ENCODE results near the gene RBM47.
A peak's percentile ranks its signal among the peaks of the same experiment; 100 is the strongest.

The RBM47 gene

DNA sequence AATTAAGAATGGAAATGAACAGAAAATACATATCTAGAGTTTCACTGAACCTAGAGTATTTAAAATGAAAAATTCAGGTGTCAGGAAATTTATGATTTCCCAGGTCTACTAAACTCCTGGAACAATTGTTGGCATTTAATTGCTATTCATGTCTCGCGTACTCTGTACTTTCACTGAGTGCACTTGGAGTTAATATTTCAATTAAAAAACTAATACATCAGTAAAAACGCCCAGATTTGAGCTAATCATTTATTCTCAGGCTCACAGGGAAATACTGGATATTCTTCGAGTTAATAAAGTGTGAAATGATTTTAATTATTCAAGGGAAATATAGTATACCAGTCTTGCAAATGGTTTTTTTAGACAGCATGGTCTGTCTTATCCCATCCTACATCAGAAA lies 168.6 kb downstream of the RBM47 start:
- DNase-seq (ENCODE audit: low read depth), result no peak

DNA sequence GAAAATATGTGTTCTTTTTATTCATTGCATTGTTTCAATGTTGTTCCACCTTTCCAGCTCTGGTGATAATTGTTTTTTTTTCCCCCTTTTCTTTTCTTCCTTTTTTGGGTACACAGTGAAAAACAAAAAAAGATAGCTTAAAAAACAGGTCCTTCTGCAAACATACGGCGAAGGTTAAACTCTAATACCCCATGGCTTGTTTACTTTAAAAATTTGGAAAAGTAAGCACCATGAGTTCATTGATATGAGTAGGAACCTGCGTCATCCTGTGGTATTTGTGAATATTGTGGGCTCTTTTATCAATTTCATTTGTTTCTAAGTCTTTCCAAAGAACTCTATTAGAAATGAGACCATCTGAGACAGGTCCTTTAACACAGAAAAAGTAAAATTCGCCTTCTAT lies 171.0 kb downstream of the RBM47 start:
- no peak overlapping the region for H3K4me3 ChIP-seq (ENCODE audit: low read length)
- TF ChIP-seq, protein P1, sequence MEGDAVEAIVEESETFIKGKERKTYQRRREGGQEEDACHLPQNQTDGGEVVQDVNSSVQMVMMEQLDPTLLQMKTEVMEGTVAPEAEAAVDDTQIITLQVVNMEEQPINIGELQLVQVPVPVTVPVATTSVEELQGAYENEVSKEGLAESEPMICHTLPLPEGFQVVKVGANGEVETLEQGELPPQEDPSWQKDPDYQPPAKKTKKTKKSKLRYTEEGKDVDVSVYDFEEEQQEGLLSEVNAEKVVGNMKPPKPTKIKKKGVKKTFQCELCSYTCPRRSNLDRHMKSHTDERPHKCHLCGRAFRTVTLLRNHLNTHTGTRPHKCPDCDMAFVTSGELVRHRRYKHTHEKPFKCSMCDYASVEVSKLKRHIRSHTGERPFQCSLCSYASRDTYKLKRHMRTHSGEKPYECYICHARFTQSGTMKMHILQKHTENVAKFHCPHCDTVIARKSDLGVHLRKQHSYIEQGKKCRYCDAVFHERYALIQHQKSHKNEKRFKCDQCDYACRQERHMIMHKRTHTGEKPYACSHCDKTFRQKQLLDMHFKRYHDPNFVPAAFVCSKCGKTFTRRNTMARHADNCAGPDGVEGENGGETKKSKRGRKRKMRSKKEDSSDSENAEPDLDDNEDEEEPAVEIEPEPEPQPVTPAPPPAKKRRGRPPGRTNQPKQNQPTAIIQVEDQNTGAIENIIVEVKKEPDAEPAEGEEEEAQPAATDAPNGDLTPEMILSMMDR (IDR thresholded peaks at IDR 0.05; ENCODE audit: insufficient read depth, low read depth, low read length, missing control alignments), result no peak
- no peak for DNase-seq (ENCODE audit: low read depth)

More for the DNA sequence above, 168.6 kb downstream of the RBM47 start:
- TF ChIP-seq, protein P1 (IDR thresholded peaks at IDR 0.05; ENCODE audit: insufficient read depth, low read depth, low read length, missing control alignments), result no peak
- no peak overlapping the region for H3K4me3 ChIP-seq (ENCODE audit: low read length)

DNA sequence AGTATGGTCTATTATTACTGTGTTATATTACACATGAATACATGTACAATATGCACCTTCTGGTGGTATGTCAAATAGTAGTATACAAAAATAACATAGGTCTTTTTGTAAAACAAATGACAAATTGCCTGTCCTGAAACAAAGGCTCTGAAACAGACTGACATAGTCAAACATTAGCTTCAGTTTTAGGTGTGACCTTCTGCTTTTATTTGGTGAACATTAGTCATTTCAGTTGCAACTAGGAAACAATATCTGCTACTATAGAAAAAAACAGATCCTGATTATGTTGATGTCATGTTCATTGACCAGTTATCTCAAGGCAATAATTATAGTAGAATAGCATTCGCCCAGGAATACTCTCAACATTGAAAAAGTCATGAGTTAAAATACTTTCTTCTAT lies 171.6 kb downstream of the RBM47 start:
- DNase-seq (ENCODE audit: low read depth), result peak; percentile 38
- no peak overlapping the region for H3K4me3 ChIP-seq (ENCODE audit: low read length)
- TF ChIP-seq, protein P1 (IDR thresholded peaks at IDR 0.05; ENCODE audit: insufficient read depth, low read depth, low read length, missing control alignments), result no peak

DNA sequence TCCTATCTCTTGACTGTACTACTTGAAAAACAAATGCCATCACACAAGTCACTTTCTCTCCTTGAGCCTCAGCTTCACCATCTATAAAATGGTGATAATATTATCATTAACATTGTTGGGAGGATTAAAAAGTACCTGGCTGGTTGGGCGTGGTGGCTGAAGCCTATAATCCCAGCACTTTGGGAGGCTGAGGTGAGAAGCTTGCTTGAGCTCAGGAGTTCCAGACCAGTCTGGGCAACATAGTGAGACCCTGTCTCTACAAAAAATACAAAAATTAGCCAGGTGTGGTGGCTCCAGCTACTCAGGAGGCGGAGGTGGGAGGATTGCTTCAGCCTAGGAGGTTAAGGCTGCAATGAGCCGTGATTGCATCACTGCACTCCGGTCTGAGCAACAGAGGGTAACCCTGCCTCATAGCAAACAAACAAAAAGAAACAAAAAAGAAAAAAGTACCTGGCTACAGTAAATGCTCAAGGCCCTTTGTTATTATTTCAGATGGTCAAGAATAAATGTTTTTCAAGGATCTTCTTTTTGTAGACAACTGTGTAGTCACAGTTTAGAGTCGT lies 174.2 kb downstream of the RBM47 start:
- no peak overlapping the region for H3K4me3 ChIP-seq (ENCODE audit: low read length)
- peak; percentile 88 for DNase-seq (ENCODE audit: low read depth)
- TF ChIP-seq, protein P1 (IDR thresholded peaks at IDR 0.05; ENCODE audit: insufficient read depth, low read depth, low read length, missing control alignments), result no peak

DNA sequence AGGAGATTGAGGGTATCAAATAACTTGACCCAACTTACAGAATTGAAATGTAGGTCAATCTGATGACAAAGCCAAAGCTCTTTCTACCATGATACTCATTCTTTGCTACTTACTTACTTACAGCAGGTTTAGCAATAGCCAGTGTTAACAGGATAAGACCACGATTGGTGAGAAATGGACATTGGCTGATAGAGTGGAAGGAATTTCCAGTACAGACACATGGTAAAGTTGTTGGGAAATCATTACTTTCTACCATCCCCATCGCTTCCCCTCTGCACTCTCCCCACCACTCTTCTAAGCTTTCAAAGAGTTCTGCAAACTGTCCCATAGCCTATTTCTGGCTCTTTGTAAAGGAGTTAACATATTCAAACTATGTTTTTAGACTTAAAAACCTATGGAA lies 174.8 kb downstream of the RBM47 start:
- H3K4me3 ChIP-seq (ENCODE audit: low read length), result no peak overlapping the region
- DNase-seq (ENCODE audit: low read depth), result no peak
- TF ChIP-seq, protein P1 (IDR thresholded peaks at IDR 0.05; ENCODE audit: insufficient read depth, low read depth, low read length, missing control alignments), result no peak

DNA sequence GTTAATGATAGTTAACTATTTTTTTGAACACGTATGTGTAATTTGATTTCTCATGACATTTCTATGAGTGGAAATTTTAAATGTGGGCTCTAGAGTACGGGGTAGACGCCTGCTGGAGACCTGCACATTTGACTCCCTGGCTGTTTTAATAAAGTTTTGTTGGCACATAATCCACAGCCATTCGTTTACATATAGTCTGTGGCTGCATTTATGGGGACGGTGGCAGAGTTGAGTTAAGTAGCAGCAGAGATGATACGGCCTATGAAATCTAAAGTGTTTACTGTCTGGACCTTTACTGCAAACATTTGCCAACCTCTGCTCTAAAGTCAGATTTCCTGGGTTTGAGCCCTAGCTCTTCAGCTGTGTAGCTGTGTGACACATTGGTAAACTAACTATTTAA lies 175.8 kb downstream of the RBM47 start:
- TF ChIP-seq, protein P1 (IDR thresholded peaks at IDR 0.05; ENCODE audit: insufficient read depth, low read depth, low read length, missing control alignments), result no peak
- DNase-seq (ENCODE audit: low read depth), result no peak
- H3K4me3 ChIP-seq (ENCODE audit: low read length), result no peak overlapping the region

DNA sequence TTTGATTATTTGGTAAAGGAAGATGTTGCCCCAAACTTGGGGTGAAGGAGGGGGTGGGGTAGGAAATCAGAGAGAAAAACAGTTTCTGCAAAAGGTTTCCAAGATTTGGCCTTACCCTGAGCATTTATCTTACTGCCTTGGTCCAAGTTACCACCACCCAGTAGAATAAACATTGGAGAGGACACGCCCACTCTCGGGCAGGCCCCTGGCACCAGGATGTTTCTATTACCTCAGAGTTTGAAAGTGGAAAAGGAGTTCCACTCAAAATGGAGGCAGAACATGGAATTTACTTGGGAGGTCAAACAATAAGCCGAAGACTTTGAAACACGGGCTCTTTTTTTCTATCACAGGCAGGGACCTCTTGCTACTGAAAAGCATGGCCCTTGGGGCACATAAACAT lies 180.8 kb downstream of the RBM47 start:
- DNase-seq (ENCODE audit: low read depth), result peak; percentile 42
- TF ChIP-seq, protein P1 (IDR thresholded peaks at IDR 0.05; ENCODE audit: insufficient read depth, low read depth, low read length, missing control alignments), result no peak
- H3K4me3 ChIP-seq (ENCODE audit: low read length), result no peak overlapping the region

Measured in epithelial cell of esophagus (primary cell).